GM23338 (cell line): Measurements from ENCODE around the gene TRAIP. TPM values are rescaled to one million over a fixed set of nuclear protein-coding genes. Genes with fewer than 3 reads are reported as not detected.

Experiments used
- ATAC-seq: fragments of 200-7000 bp; cut with Tn5 transposase; 3 replicates; pipeline ENCODE4 v1.9.1; 2020
- DNase-seq: peaks from one replicate; pipeline ENCODE4 v3.0.0-alpha.2; 2015; ENCODE audit warnings: low spot score
- H2AFZ ChIP-seq: fragments of 200-600 bp; sonication (generic); 2 replicates; pipeline ENCODE4 v1.8.0; 2016; ENCODE audit warnings: antibody characterized with exemption, mild to moderate bottlenecking, moderate library complexity
- H3F3A ChIP-seq: fragments of 200-600 bp; sonication (generic); replicated peaks from 2 replicates; pipeline ENCODE4 v1.8.0; 2017; ENCODE audit warnings: antibody characterized with exemption, mixed run types, low read depth
- H3K27ac ChIP-seq: fragments of 200-600 bp; sonication (generic); 2 replicates; pipeline ENCODE4 v1.6.1; 2016; ENCODE audit warnings: low read depth
- H3K27me3 ChIP-seq: fragments of 200-600 bp; sonication (generic); 2 replicates; pipeline ENCODE4 v1.8.0; 2016; ENCODE audit warnings: mild to moderate bottlenecking, mixed run types, moderate library complexity; ENCODE audit not compliant: insufficient read depth
- H3K36me3 ChIP-seq: fragments of 200-600 bp; sonication (generic); 2 replicates; pipeline ENCODE4 v1.8.0; 2016; ENCODE audit warnings: mild to moderate bottlenecking; ENCODE audit not compliant: insufficient read depth
- H3K4me1 ChIP-seq: fragments of 200-600 bp; sonication (generic); 2 replicates; pipeline ENCODE4 v1.8.0; 2016; ENCODE audit warnings: mild to moderate bottlenecking, moderate library complexity; ENCODE audit not compliant: insufficient read depth
- H3K4me2 ChIP-seq: fragments of 200-600 bp; sonication (generic); 2 replicates; pipeline ENCODE4 v1.7.1; 2017; ENCODE audit warnings: mixed run types
- H3K4me3 ChIP-seq: fragments of 200-600 bp; sonication (generic); 2 replicates; pipeline ENCODE4 v1.6.1; 2016; ENCODE audit warnings: mixed run types
- H3K79me2 ChIP-seq: fragments of 200-600 bp; sonication (generic); replicated peaks from 2 replicates; pipeline ENCODE4 v1.8.0; 2017; ENCODE audit warnings: mild to moderate bottlenecking; ENCODE audit not compliant: insufficient read depth
- H3K9me2 ChIP-seq: fragments of 200-600 bp; sonication (generic); 2 replicates; pipeline ENCODE4 v1.8.0; 2017; ENCODE audit not compliant: insufficient read depth
- H4K20me1 ChIP-seq: fragments of 200-600 bp; sonication (generic); replicated peaks from 2 replicates; pipeline ENCODE4 v1.8.0; 2017; ENCODE audit warnings: mild to moderate bottlenecking; ENCODE audit not compliant: insufficient read depth
- H3K27ac Mint-ChIP-seq: 2 replicates; pipeline ENCODE4 v1.8.0; 2020; ENCODE audit warnings: inconsistent platforms, mild to moderate bottlenecking, moderate library complexity, mixed read lengths
- H3K27me3 Mint-ChIP-seq: 3 replicates; pipeline ENCODE4 v1.8.0; 2022; ENCODE audit warnings: low read depth, mild to moderate bottlenecking, moderate library complexity, mixed read lengths, inconsistent platforms; ENCODE audit not compliant: insufficient read depth, poor library complexity
- H3K36me3 Mint-ChIP-seq: 3 replicates; pipeline ENCODE4 v1.8.0; 2021; ENCODE audit warnings: low read depth, mild to moderate bottlenecking, inconsistent platforms, moderate library complexity, mixed read lengths
- H3K4me1 Mint-ChIP-seq: 3 replicates; pipeline ENCODE4 v1.8.0; 2020; ENCODE audit warnings: mild to moderate bottlenecking, inconsistent platforms, mixed read lengths
- H3K4me3 Mint-ChIP-seq: 3 replicates; pipeline ENCODE4 v1.8.0; 2021; ENCODE audit warnings: moderate library complexity, mild to moderate bottlenecking, inconsistent platforms, mixed read lengths
- H3K9me3 Mint-ChIP-seq: 3 replicates; pipeline ENCODE4 v1.8.0; 2020; ENCODE audit warnings: moderate library complexity, mild to moderate bottlenecking, inconsistent platforms, mixed read lengths
- CREB1 ChIP-seq: fragments of 250-450 bp; sonication (Bioruptor Pico); IDR thresholded peaks from 2 replicates; pipeline ENCODE4 v1.5.0; 2020; ENCODE audit warnings: low read depth, mild to moderate bottlenecking, moderate library complexity
- CTCF ChIP-seq, 2 experiments: fragments of 200-600 bp in 1 of 2; sonication (generic) in 1 of 2; conservative IDR thresholded peaks; 2 replicates each; pipeline versions ENCODE4 v1.5.1 to v1.6.1; 2016 to 2017; ENCODE audit warnings: antibody characterized with exemption in 2 of 2, low read depth in 2 of 2, mild to moderate bottlenecking in 2 of 2, moderate library complexity in 1 of 2
- ETS1 ChIP-seq: IDR thresholded peaks from 2 replicates; pipeline ENCODE4 v1.6.1; 2016; ENCODE audit warnings: antibody characterized with exemption
- EZH2 ChIP-seq: fragments of 200-600 bp; sonication (generic); IDR thresholded peaks from one replicate; pipeline ENCODE4 v1.8.0; 2017; ENCODE audit warnings: antibody characterized with exemption, mild to moderate bottlenecking, low read depth; ENCODE audit not compliant: unreplicated experiment
- EZH2phosphoT487 ChIP-seq: fragments of 200-600 bp; sonication (generic); IDR thresholded peaks from one replicate; pipeline ENCODE4 v1.8.1; 2018; ENCODE audit warnings: antibody characterized with exemption; ENCODE audit not compliant: unreplicated experiment
- JUNB ChIP-seq: IDR thresholded peaks from one replicate; pipeline ENCODE4 v1.6.1; 2016; ENCODE audit warnings: antibody characterized with exemption; ENCODE audit not compliant: unreplicated experiment
- NANOG ChIP-seq: IDR thresholded peaks from 2 replicates; pipeline ENCODE4 v1.6.1; 2016; ENCODE audit warnings: antibody characterized with exemption, borderline replicate concordance
- POLR2AphosphoS5 ChIP-seq: IDR thresholded peaks from 2 replicates; pipeline ENCODE4 v1.6.1; 2016; ENCODE audit warnings: antibody characterized with exemption, low read depth
- REST ChIP-seq: IDR thresholded peaks from one replicate; pipeline ENCODE4 v1.6.1; 2018; ENCODE audit warnings: antibody characterized with exemption; ENCODE audit not compliant: unreplicated experiment
- STAT1 ChIP-seq: IDR thresholded peaks from one replicate; pipeline ENCODE4 v1.6.1; 2016; ENCODE audit warnings: antibody characterized with exemption; ENCODE audit not compliant: unreplicated experiment
- ZNF114 ChIP-seq: fragments of 250-450 bp; sonication (Bioruptor Pico); IDR thresholded peaks from 2 replicates; pipeline ENCODE4 v1.5.0; 2020; ENCODE audit warnings: mild to moderate bottlenecking, moderate library complexity
- ZNF331 ChIP-seq: fragments of 250-450 bp; sonication (Bioruptor Pico); IDR thresholded peaks from 2 replicates; pipeline ENCODE4 v1.5.0; 2020; ENCODE audit warnings: low read depth, mild to moderate bottlenecking, moderate library complexity
- ZNF462 ChIP-seq: fragments of 250-450 bp; sonication (Bioruptor Pico); IDR thresholded peaks from 2 replicates; pipeline ENCODE4 v1.5.0; 2020; ENCODE audit warnings: mild to moderate bottlenecking, moderate library complexity
- polyA plus RNA-seq: library from polyadenylated mRNA; unstranded; fragments of >200 nt; fragmentation: Nextera tagmentation; extraction: Ambion mirVana; gene quantifications from 2 replicates; pipeline ENCODE4 v1.2.1, GENCODE V29; 2016
- total RNA-seq: library from RNA; depleted of rRNA; stranded (reverse); fragments of >200 nt; shearing (Covaris generic); gene quantifications from 2 replicates; pipeline ENCODE4 v1.2.3, GENCODE V29; 2014

Gene TRAIP
- total and polyA plus RNA-seq, 2 experiments from 2014 or later: 15.3 to 16.6 TPM

GRCh38 chr3:49865198-49865784 lies 8.9 kb upstream of the TRAIP start:
- H3K27me3 ChIP-seq: no peaks in the 10 kb centered on the region
- H4K20me1 ChIP-seq: peaks cover 5% of the 10 kb centered on the region; the same call in 1 of the 2 replicates
- H3K36me3 ChIP-seq: no peaks in the 10 kb centered on the region; the same call in 1 of the 2 replicates
- H3F3A ChIP-seq: 0 out of 2 replicates have a peak, but pooled peaks cover 8% of the 10 kb centered on the region
- H3K4me1 Mint-ChIP-seq: peaks cover 47% of the 10 kb centered on the region
- no peak for DNase-seq
- H3K9me3 Mint-ChIP-seq: no peaks in the 10 kb centered on the region
- 0 out of 2 replicates have a peak overlapping the region, but pooled peaks have one; percentile 39 for H3K27ac ChIP-seq
- H3K4me3 Mint-ChIP-seq: no peak overlapping the region
- peaks cover 42% of the 10 kb centered on the region for H3K4me1 ChIP-seq
- H3K79me2 ChIP-seq: peaks cover 57% of the 10 kb centered on the region
- H2AFZ ChIP-seq: no peak overlapping the region
- no peak overlapping the region for H3K4me2 ChIP-seq
- H3K4me3 ChIP-seq: no peak overlapping the region
- peaks cover 13% of the 10 kb centered on the region for H3K27me3 Mint-ChIP-seq
- peaks cover 7% of the 10 kb centered on the region for H3K36me3 Mint-ChIP-seq
- no peak for TF ChIP-seq ZNF462 (CRISPR knock-in tag)
- TF ChIP-seq ETS1: no peak
- TF ChIP-seq ZNF331 (CRISPR knock-in tag): no peak
- no peak for TF ChIP-seq JUNB
- no peak for TF ChIP-seq ZNF114
- no peak for TF ChIP-seq CREB1 (CRISPR knock-in tag)
- no peak for TF ChIP-seq EZH2
- TF ChIP-seq CTCF (conservative IDR thresholded peaks at IDR 0.05; ENCODE audit: low read depth in 2 of 2): no peak
- no peak for TF ChIP-seq STAT1
- TF ChIP-seq REST: no peak
- no peak for TF ChIP-seq POLR2AphosphoS5
- TF ChIP-seq NANOG: no peak
- TF ChIP-seq EZH2phosphoT487: no peak
- ATAC-seq: no peak
- H3K9me2 ChIP-seq: no peaks in the 10 kb centered on the region
- H3K27ac Mint-ChIP-seq: no peak overlapping the region
